GM19328 (cell line): Measurements from ENCODE around the gene GOLGA8B.
"Not testable (repeated sequence)": the region's sequence is repeated elsewhere in the genome, so short reads cannot be mapped to it uniquely, and the experiment has no call there.

Source experiments
- ATAC-seq: cut with Tn5 transposase; IDR thresholded peaks from one replicate; pipeline ENCODE4 v1.9.1; 2021; ENCODE audit warnings: mild to moderate bottlenecking, moderate library complexity; ENCODE audit not compliant: unreplicated experiment

GOLGA8B gene

DNA sequence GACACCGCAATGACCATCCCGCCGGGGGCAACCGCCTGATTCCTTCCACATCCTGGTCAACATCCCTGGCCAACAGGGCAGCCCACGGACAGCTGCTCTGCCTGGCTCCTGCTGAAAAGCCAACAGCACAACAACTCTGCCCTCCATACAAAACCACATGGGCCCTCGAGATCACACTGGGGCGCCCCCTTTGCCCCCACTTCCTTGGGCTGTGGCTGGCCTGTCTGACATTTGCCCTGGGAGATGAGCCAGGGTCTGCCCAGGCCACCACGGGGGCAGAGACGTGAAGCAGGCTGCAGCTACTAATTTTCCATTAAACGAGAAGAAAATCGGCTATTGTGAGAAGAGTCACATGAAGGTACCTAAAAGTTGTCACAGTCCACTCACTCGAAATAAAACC lies 16.3 kb downstream of the GOLGA8B start:
- ATAC-seq = not testable (repeated sequence)

DNA sequence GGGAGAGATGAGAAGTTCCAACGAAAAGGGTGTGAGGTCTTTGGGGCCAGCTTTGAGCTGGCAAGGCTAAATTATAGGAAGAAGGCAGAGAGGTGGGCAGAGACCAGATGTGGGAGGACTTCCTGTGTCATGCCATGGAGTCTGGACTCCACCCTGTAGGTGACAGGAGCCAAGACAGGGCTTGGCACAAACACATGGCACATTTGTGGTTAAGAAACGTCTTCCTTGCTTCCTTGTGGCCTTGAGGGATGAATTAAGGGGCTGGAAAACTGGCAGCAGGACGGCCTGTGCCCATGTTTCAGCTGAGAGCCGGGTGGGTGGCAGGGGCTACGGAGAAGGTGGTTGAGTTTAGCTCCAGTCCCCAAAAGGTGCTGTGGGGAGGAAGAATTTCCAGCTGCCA lies 18.7 kb downstream of the GOLGA8B start:
- ATAC-seq = not testable (repeated sequence)

DNA sequence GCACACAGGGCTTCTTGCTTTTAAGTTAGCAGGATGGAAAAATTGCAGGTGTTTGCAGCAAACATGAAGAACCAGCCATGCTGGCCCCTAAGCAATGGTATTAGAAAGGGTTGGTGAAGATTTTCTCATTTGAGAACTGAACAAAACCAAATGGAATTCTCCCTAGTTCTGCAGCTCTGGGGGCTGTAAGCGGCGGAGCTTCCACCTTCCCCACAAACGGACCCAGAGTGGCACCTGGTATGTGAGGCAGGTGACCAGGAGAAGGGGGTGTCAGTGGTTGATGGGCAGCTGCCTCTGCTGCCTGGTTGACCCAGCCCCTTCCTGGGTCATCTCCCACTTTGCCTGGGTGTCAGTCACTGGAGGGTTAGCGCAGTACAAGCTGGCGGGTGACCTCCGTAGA lies 22.6 kb downstream of the GOLGA8B start:
- ATAC-seq = not testable (repeated sequence)

GRCh38 chr15:34559764-34560163 lies 23.7 kb downstream of the GOLGA8B start:
- not testable (repeated sequence) for ATAC-seq

- ATAC-seq = not testable (repeated sequence)
Observed at GRCh38 chr15:34555162-34555561, 28.3 kb downstream of the GOLGA8B start.

DNA sequence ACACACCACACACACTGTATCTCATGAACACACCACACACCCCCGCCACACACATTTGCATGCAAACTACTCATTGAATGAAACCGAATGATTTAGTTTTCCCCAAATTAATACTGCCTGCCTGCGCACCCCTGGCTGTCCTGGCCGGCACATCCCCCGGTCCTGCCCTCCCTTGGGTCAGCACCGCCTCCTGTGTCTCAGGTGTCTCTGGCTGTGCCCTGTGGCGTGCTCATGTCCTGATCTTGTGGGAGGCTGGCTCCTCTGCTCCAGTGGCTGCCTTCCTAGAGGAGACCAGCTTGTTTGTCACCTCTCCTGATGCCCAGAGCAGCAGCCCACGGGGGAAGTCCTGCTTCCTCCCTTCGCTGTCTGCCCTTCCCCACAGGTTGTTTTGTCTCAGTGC lies 28.7 kb downstream of the GOLGA8B start:
- not testable (repeated sequence) for ATAC-seq

GRCh38 chr15:34554126-34554525 lies 29.3 kb downstream of the GOLGA8B start:
- not testable (repeated sequence) for ATAC-seq

DNA sequence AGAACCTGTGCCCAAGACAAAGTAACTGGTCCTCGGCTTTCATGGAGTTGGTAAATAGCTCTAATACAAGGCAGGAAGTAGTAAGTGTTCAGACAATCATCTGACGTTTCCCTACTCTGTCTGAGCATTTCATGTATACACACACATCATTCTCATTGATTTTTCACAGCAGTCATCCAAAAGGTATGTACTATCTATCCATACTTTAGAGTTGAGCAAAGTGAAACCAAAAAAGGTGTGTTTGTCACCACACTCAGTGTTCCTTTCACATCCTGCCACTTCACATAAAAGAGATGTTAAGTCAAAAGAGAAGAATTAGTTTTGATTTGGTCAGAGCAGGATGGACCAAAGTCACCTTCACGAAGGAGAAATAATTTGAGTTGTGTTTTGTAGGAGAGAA lies 33.3 kb downstream of the GOLGA8B start:
- not testable (repeated sequence) for ATAC-seq

DNA sequence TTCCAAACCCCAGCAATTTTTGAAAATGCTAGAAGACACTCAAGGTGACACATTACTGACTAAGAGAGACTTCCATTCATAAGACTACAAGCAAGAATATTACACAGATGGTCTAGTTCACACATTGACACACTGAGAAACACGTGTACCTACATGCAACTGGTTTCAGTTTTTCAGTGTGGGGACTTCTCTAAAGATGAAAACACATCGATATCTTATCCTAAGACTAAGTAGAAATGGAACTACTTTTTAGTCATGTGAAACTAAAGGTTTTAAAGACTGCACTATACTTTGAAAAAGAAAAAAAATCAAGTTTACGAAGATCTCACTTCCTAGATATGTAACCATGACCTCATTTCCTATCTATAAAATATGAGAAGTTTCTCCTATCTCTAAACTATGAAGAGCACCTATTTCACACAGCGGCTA lies 34.1 kb downstream of the GOLGA8B start:
- ATAC-seq = not testable (repeated sequence)

DNA sequence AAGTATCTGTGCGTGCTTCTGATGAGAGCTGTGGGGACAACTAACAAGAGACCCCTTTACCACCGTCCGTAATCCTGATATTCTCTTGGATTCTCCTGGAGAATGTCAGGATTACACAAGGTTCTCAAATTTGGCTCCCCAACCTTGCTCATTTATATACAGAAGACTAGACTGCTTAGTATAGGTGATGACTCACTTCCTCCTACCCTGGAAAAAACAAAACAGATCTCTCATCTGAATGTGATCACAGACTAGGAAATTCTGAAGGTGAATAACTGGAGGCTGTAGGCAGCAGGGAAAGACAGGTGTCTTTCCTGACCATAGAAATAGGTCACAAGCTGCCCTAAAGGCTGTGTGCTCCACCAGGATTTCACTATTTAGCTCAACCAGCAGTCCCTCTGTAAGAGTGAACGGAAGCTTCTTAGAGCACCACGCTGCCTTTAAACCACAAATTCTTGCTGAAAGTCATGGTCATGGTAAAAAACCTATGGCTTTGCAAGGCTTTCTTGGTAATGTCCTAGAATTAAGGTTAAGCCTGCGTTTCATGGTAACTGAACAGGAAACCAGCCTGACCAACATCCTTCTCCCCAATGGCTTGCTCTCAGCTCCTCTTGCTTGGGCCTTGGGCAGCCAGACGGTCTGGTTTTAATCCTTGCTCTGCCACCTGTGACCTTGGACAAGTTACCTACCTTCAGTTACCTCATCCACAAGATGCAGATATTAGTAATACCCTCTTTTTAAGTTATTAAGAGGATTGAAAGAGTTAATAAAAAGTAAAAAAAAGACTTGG lies 39.4 kb downstream of the GOLGA8B start:
- ATAC-seq = not testable (repeated sequence)

DNA sequence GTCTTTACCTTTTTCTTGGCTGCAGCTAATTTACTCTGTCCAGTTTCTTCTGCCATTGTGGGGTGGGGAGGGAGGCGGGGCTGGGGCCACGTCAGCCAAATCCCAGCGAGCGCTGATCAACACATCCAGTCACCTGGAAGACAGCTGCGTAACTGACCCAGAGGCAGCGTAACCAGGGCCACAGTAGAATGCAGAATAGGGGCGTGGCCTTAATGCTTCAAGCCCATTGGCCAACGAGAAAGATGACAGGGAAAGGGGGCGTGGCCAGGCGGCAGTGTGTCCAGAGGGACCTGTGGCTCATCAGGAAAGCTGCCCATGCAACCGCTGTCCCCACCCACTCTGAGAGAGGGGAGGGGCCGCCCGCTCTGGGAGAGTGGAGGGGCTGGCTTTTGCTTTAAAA lies 47.6 kb downstream of the GOLGA8B start:
- ATAC-seq = not testable (repeated sequence)
